Gastroesophageal sphincter (tissue), 4 donors: ENCODE measurements around the gene CLIC3. TPM values are rescaled to one million over a fixed set of nuclear protein-coding genes. Genes with fewer than 3 reads are reported as not detected.

ENCODE experiments used
- ATAC-seq: fragments of 150-250 bp; one replicate; pipeline ENCODE4 v1.9.1; 2016; ENCODE audit warnings: mild to moderate bottlenecking, moderate library complexity
- H3K27ac ChIP-seq, 4 donors: fragments of 200-600 bp; sonication (generic) in 3 of 4; 1 replicate in 3 of 4; 2 replicates in 1 of 4; pipeline ENCODE4 v1.5.1; 2016 to 2019
- H3K27me3 ChIP-seq: fragments of 200-600 bp; sonication (generic); one replicate; pipeline ENCODE4 v1.5.1; 2019
- H3K36me3 ChIP-seq, 2 donors: fragments of 200-600 bp; sonication (generic); one replicate each; pipeline ENCODE4 v1.5.1; 2019; ENCODE audit warnings: control low read depth in 1 of 2
- H3K4me1 ChIP-seq, 3 donors: fragments of 200-600 bp; sonication (generic); 1 replicate in 2 of 3; 2 replicates in 1 of 3; pipeline ENCODE4 v1.5.1; 2016 to 2019; ENCODE audit warnings: control low read depth in 2 of 3
- H3K4me3 ChIP-seq, 2 donors: fragments of 200-600 bp; sonication (generic); one replicate each; pipeline ENCODE4 v1.5.1; 2019; ENCODE audit warnings: mild to moderate bottlenecking in 1 of 2, moderate library complexity in 1 of 2
- H3K9me3 ChIP-seq, 3 donors: fragments of 200-600 bp; sonication (generic); one replicate each; pipeline ENCODE4 v1.5.1; 2017 to 2019; ENCODE audit warnings: control low read depth in 2 of 3
- EP300 ChIP-seq: sonication (generic); formaldehyde crosslinking; IDR thresholded peaks from one replicate; pipeline ENCODE4 v1.6.1; 2017; ENCODE audit warnings: antibody characterized with exemption, mild to moderate bottlenecking
- POLR2A ChIP-seq, 2 donors: fragments of 450-650 bp; IDR thresholded peaks; one replicate each; pipeline ENCODE4 v1.6.1; 2017; ENCODE audit warnings: antibody characterized with exemption in 2 of 2, mild to moderate bottlenecking in 2 of 2, moderate library complexity in 1 of 2
- POLR2AphosphoS5 ChIP-seq: sonication (generic); formaldehyde crosslinking; IDR thresholded peaks from one replicate; pipeline ENCODE4 v1.6.1; 2017; ENCODE audit warnings: antibody characterized with exemption
- WGBS, 2 donors: methylation state at CpG; one replicate each; pipeline ENCODE4 v1.1.5; 2018; ENCODE audit warnings: low coverage in 1 of 2; 5-methylcytosine and 5-hydroxymethylcytosine counted together
- total RNA-seq, 4 donors: library from RNA; depleted of rRNA; stranded (reverse); fragments of >200 nt; gene quantifications; one replicate each; pipeline ENCODE4 v1.1.0, GENCODE V29; 2016
- TF ChIP-seq, protein P1 (sequence below), 4 experiments: fragments of 200-600 bp in 2 of 4; fragments of 450-650 bp in 2 of 4; sonication (generic) in 1 of 4; IDR thresholded peaks; one replicate each; pipeline ENCODE4 v1.5.1; 2017 to 2019; ENCODE audit warnings: antibody characterized with exemption in 4 of 4, mild to moderate bottlenecking in 2 of 4, moderate library complexity in 2 of 4

Gene CLIC3
- total RNA-seq, 4 donors from 2014 or later: 0.81 to 5.4 (median 2.2) TPM

- peak; percentile 35 for ATAC-seq
- peak overlapping the region in 3 of 4 donors; percentile 43 to 83 (median 75) for H3K27ac ChIP-seq
These were observed 46.7 kb upstream of the CLIC3 start for GRCh38 chr9:137042751-137043727.

DNA sequence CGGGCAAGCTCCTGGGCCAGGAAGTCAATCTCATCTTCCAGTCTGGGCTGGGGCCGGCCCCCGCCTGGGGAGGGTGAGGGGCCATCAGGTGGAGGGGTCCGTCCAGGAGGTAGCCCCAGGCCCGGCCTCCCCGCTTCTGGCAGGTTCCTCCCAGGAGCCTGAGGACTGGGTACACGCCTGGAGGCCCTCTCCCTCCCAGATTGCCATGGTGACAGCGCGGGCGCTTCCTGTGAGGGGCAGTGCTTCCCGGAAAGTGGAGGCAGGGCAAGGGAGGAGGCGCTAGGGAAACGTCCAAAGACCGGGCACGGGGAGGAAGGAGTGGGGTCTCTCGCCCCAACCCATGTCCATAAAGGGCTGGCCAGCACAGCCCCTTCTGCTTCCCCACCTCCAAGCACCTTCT lies 44.8 kb upstream of the CLIC3 start:
- peaks cover 0 to 33% (median 12%) of the 10 kb centered on the region in 3 donors for H3K4me1 ChIP-seq
- 68% methylated on average over 5 of the region's 16 CpGs; no CpG with 5 or more reads in 1 of the 2 donors for WGBS, 2 donors
- H3K36me3 ChIP-seq: peaks cover 0 to 58% of the 10 kb centered on the region in 2 donors
- TF ChIP-seq POLR2AphosphoS5 (no peak), EP300 (no peak), POLR2A (IDR thresholded peaks at IDR 0.05) (no peak)
- TF ChIP-seq, protein P1, sequence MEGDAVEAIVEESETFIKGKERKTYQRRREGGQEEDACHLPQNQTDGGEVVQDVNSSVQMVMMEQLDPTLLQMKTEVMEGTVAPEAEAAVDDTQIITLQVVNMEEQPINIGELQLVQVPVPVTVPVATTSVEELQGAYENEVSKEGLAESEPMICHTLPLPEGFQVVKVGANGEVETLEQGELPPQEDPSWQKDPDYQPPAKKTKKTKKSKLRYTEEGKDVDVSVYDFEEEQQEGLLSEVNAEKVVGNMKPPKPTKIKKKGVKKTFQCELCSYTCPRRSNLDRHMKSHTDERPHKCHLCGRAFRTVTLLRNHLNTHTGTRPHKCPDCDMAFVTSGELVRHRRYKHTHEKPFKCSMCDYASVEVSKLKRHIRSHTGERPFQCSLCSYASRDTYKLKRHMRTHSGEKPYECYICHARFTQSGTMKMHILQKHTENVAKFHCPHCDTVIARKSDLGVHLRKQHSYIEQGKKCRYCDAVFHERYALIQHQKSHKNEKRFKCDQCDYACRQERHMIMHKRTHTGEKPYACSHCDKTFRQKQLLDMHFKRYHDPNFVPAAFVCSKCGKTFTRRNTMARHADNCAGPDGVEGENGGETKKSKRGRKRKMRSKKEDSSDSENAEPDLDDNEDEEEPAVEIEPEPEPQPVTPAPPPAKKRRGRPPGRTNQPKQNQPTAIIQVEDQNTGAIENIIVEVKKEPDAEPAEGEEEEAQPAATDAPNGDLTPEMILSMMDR (IDR thresholded peaks at IDR 0.05): no peak
- H3K4me3 ChIP-seq: peak overlapping the region in 1 of 2 donors; percentile 22
- H3K9me3 ChIP-seq: no peaks in the 10 kb centered on the region
- no peaks in the 10 kb centered on the region for H3K27me3 ChIP-seq
- ATAC-seq: no peak
- H3K27ac ChIP-seq: peak overlapping the region in 2 of 4 donors; percentile 5 to 50

More at GRCh38 chr9:137042751-137043727, 46.7 kb upstream of the CLIC3 start:
- H3K4me3 ChIP-seq: peak overlapping the region in 1 of 2 donors; percentile 73
- H3K27me3 ChIP-seq: peaks cover 15% of the 10 kb centered on the region
- no CpG with 5 or more reads among the region's 36 CpGs for WGBS, 2 donors
- H3K36me3 ChIP-seq: peaks cover 0 to 48% of the 10 kb centered on the region in 2 donors
- no peak for TF ChIP-seq POLR2AphosphoS5
- no peak for TF ChIP-seq POLR2A (IDR thresholded peaks at IDR 0.05)
- TF ChIP-seq, protein P1 (IDR thresholded peaks at IDR 0.05): no peak
- TF ChIP-seq EP300: no peak
- H3K4me1 ChIP-seq: peaks cover 0 to 41% (median 12%) of the 10 kb centered on the region in 3 donors
- H3K9me3 ChIP-seq: no peaks in the 10 kb centered on the region

DNA sequence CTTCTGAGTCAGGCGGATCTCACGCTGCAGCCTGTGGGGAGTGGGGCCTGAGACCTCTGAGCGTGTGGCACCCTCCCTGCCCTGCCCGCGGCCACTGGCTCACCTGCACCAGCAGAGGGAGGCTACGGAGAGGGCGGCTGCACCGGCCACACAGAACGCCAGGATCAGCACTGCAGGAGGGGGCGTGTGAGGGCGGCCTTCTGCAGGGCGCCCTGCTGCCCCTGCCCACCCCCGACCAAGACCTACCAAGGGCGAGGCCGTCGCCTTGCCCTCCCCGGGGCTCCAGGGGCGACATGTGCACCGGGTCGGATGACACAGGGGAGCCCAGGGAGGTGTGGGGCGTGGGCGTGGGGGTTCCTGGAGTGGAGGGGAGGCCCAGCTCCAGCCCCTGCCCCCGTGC lies 44.2 kb upstream of the CLIC3 start:
- Histone ChIP-seq H3K9me3 (no peaks in the 10 kb centered on the region), H3K4me1 (peaks cover 0 to 33% (median 13%) of the 10 kb centered on the region in 3 donors), H3K27me3 (peaks cover 2% of the 10 kb centered on the region), H3K4me3 (peak overlapping the region in 1 of 2 donors; percentile 22), H3K36me3 (peaks cover 0 to 58% of the 10 kb centered on the region in 2 donors), H3K27ac (peak overlapping the region in 2 of 4 donors; percentile 5 to 50)
- no CpG with 5 or more reads among the region's 23 CpGs for WGBS, 2 donors
- ATAC-seq: no peak
- TF ChIP-seq, protein P1 (IDR thresholded peaks at IDR 0.05): no peak
- no peak for TF ChIP-seq EP300
- TF ChIP-seq POLR2AphosphoS5: no peak
- TF ChIP-seq POLR2A (IDR thresholded peaks at IDR 0.05): no peak

DNA sequence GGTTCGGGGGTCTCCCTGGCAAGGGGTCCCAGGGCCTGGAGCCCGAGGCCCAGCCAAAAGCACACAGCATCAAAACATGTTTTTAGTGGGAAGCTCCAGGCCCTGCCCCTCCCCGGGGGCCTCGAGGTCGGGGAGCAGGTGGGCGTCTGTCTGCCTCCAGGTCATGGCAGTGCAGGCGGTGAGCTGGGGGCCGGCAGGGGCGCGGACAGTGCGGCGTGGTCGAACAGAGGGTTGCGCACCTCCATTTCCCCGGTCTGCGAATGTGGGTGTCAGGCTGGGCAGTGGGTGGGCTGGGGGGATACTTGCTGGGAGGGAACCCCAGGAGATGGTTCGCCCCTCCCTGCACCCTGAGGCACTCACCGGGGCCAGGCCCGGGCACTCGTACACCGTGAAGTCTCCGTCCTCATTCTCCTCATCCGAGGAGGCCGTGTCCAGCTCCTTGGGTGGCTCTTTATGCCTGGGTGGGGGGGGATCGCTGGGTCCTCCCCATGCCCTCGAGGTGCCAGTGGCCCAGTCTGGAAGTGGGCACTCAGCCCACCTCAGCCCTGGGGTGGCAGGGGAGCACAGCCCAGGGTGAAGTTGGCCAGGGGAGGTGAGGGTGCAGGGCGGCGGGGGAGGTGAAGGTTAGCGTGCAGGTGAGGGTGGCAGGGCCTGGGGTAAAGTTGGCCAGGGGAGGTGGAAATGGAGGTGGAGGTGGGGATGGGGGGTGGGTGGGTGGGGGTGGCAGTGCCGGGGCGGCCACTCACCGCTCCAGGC lies 43.4 kb upstream of the CLIC3 start:
- no peak overlapping the region for H3K4me3 ChIP-seq
- H3K4me1 ChIP-seq: peaks cover 0 to 34% (median 16%) of the 10 kb centered on the region in 3 donors
- no peaks in the 10 kb centered on the region for H3K9me3 ChIP-seq
- WGBS, 2 donors: no CpG with 5 or more reads among the region's 32 CpGs
- H3K27ac ChIP-seq: no peak overlapping the region
- TF ChIP-seq POLR2A (IDR thresholded peaks at IDR 0.05) (no peak), EP300 (no peak)
- TF ChIP-seq, protein P1 (IDR thresholded peaks at IDR 0.05): no peak
- no peak for ATAC-seq
- peaks cover 0 to 58% of the 10 kb centered on the region in 2 donors for H3K36me3 ChIP-seq
- peaks cover 10% of the 10 kb centered on the region for H3K27me3 ChIP-seq
